Loucy (cell line): ENCODE measurements around the gene MST1R.

ENCODE experiments used
- EZH2phosphoT487 ChIP-seq: fragments of 200-600 bp; IDR thresholded peaks from 2 replicates; pipeline ENCODE4 v1.6.1; 2018; ENCODE audit warnings: antibody characterized with exemption, mild to moderate bottlenecking, moderate library complexity, borderline replicate concordance
- TF ChIP-seq, protein P1 (sequence below): fragments of 200-600 bp; sonication (generic); conservative IDR thresholded peaks from 2 replicates; pipeline ENCODE4 v1.5.1; 2014; ENCODE audit warnings: mild to moderate bottlenecking, antibody characterized with exemption, low read length

DNA sequence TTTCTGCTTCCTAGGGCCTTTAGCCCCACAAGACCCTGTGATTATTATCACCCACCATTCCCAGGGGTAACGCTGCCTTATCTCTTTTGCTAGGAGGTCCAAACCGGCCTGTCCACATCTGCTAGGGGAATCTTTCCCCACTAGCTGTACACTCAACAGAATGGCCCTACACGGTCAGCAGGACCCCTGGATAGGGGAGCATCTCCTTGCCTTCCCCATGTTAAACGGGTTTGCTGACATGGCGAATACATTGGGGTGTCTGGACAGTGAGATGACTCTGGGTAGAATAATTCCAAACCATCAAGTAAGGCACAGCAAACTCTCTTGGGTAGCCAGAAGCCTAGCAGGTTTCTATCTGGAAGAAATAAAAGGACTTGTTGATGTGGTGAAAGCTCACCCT, 48.0 kb downstream of the MST1R start:
- TF ChIP-seq, protein P1, sequence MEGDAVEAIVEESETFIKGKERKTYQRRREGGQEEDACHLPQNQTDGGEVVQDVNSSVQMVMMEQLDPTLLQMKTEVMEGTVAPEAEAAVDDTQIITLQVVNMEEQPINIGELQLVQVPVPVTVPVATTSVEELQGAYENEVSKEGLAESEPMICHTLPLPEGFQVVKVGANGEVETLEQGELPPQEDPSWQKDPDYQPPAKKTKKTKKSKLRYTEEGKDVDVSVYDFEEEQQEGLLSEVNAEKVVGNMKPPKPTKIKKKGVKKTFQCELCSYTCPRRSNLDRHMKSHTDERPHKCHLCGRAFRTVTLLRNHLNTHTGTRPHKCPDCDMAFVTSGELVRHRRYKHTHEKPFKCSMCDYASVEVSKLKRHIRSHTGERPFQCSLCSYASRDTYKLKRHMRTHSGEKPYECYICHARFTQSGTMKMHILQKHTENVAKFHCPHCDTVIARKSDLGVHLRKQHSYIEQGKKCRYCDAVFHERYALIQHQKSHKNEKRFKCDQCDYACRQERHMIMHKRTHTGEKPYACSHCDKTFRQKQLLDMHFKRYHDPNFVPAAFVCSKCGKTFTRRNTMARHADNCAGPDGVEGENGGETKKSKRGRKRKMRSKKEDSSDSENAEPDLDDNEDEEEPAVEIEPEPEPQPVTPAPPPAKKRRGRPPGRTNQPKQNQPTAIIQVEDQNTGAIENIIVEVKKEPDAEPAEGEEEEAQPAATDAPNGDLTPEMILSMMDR: no peak
- TF ChIP-seq EZH2phosphoT487: no peak
